Smooth muscle cell (in vitro differentiated cells): ENCODE data around the gene CHID1. TPM values are rescaled to one million over a fixed set of nuclear protein-coding genes. Genes with fewer than 3 reads are reported as not detected.

Experiments
- DNase-seq: peaks from one replicate; lab custom pipeline; 2025; ENCODE audit not compliant: unreplicated experiment; lab: John Stamatoyannopoulos, UW
- H2AFZ ChIP-seq: fragments of 200-600 bp; sonication (generic); 2 replicates; pipeline ENCODE4 v1.6.0; 2016; ENCODE audit warnings: antibody characterized with exemption, low read depth, mild to moderate bottlenecking
- H3F3A ChIP-seq: fragments of 200-600 bp; sonication (generic); 2 replicates; pipeline ENCODE4 v1.6.0; 2017; ENCODE audit warnings: antibody characterized with exemption, low read depth
- H3K27ac ChIP-seq: fragments of 200-600 bp; sonication (generic); 2 replicates; pipeline ENCODE4 v1.5.1; 2016; ENCODE audit warnings: low read depth, mild to moderate bottlenecking
- H3K27me3 ChIP-seq: fragments of 200-600 bp; sonication (generic); 2 replicates; pipeline ENCODE4 v1.6.1; 2016; ENCODE audit warnings: low read depth, mild to moderate bottlenecking
- H3K36me3 ChIP-seq: fragments of 200-600 bp; sonication (generic); 2 replicates; pipeline ENCODE4 v1.5.1; 2016; ENCODE audit warnings: low read depth
- H3K4me1 ChIP-seq: fragments of 200-600 bp; sonication (generic); 2 replicates; pipeline ENCODE4 v1.5.1; 2016; ENCODE audit warnings: low read depth
- H3K4me2 ChIP-seq: fragments of 200-600 bp; sonication (generic); 2 replicates; pipeline ENCODE4 v1.6.0; 2016; ENCODE audit warnings: mild to moderate bottlenecking
- H3K4me3 ChIP-seq: fragments of 200-600 bp; sonication (generic); 2 replicates; pipeline ENCODE4 v1.5.1; 2016; ENCODE audit warnings: mild to moderate bottlenecking
- H3K79me2 ChIP-seq: fragments of 200-600 bp; sonication (generic); 2 replicates; pipeline ENCODE4 v1.6.0; 2016; ENCODE audit warnings: low read depth, mild to moderate bottlenecking
- H3K9ac ChIP-seq: fragments of 200-600 bp; sonication (generic); 2 replicates; pipeline ENCODE4 v1.6.0; 2016; ENCODE audit warnings: low read depth
- H3K9me3 ChIP-seq: fragments of 200-600 bp; sonication (generic); replicated peaks from 2 replicates; pipeline ENCODE4 v1.5.1; 2016; ENCODE audit warnings: low read depth
- H4K20me1 ChIP-seq: fragments of 200-600 bp; sonication (generic); 2 replicates; pipeline ENCODE4 v1.6.0; 2016; ENCODE audit warnings: low read depth
- WGBS: methylation state at CpG from one replicate; pipeline ENCODE4 v1.1.7; 2016; ENCODE audit warnings: low lambda C conversion rate; 5-methylcytosine and 5-hydroxymethylcytosine counted together
- polyA plus RNA-seq: library from polyadenylated mRNA; unstranded; fragments of >200 nt; fragmentation: Nextera tagmentation; extraction: Ambion mirVana; gene quantifications from 2 replicates; pipeline ENCODE4 v1.2.1, GENCODE V29; 2016
- total RNA-seq: library from RNA; depleted of rRNA; stranded (reverse); fragments of >200 nt; gene quantifications from 2 replicates; pipeline ENCODE4 v1.2.3, GENCODE V29; 2014
- TF ChIP-seq, protein P1 (sequence below): fragments of 200-600 bp; sonication (generic); IDR thresholded peaks from 2 replicates; pipeline ENCODE4 v1.5.1; 2017; ENCODE audit warnings: borderline replicate concordance, mild to moderate bottlenecking, antibody characterized with exemption; ENCODE audit not compliant: insufficient read depth, poor library complexity, severe bottlenecking

Gene CHID1
- total and polyA plus RNA-seq, 2 experiments from 2014 or later = 54.3 to 181 TPM

DNA sequence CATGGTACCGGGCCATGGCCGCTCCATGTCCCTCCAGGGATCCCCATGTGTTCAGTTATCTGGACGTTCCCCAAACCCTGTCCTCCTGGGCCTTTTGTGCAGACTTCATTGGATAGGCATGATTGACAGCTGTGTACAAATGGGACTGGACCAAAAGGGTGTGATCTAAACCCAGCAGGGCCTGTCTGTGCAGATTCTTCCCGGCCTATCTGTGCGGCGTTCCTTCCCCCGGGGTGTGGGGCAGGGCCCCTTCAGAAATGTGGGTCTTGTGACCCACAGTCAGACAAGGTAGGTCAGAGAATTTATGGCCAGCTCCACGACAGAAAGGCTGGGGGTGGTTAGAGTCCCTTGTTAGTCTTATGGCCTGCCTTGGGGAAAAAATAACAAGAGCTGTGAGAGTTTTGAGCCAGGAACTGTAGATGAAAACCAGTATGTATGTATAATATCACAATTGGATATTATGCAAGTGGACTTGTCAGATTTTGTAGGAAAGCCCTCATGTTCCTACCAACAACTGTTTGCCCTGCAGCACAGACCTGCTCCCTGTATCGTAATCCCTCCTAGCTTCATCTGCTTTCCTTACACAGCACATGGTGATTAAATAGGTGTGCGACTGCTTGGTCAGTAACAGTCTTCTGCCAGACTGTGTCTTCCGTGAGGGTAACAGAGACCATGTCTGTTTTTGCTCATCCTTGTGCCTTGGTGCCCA is 46.8 kb upstream of the CHID1 start:
- Histone ChIP-seq H3K4me1 (peaks cover 18% of the 10 kb centered on the region), H3K9ac (peak overlapping the region; percentile 41), H4K20me1 (peaks cover 84% of the 10 kb centered on the region), H3K9me3 (no peaks in the 10 kb centered on the region), H3K79me2 (peaks cover 67% of the 10 kb centered on the region), H3K4me3 (no peak overlapping the region), H3K27ac (peak overlapping the region; percentile 72), H3F3A (no peaks in the 10 kb centered on the region), H2AFZ (no peak overlapping the region), H3K4me2 (no peak overlapping the region), H3K27me3 (no peaks in the 10 kb centered on the region), H3K36me3 (no peaks in the 10 kb centered on the region)
- DNase-seq = no peak
- TF ChIP-seq, protein P1, sequence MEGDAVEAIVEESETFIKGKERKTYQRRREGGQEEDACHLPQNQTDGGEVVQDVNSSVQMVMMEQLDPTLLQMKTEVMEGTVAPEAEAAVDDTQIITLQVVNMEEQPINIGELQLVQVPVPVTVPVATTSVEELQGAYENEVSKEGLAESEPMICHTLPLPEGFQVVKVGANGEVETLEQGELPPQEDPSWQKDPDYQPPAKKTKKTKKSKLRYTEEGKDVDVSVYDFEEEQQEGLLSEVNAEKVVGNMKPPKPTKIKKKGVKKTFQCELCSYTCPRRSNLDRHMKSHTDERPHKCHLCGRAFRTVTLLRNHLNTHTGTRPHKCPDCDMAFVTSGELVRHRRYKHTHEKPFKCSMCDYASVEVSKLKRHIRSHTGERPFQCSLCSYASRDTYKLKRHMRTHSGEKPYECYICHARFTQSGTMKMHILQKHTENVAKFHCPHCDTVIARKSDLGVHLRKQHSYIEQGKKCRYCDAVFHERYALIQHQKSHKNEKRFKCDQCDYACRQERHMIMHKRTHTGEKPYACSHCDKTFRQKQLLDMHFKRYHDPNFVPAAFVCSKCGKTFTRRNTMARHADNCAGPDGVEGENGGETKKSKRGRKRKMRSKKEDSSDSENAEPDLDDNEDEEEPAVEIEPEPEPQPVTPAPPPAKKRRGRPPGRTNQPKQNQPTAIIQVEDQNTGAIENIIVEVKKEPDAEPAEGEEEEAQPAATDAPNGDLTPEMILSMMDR = no peak
- WGBS = 79% methylated on average over 11 of the region's 11 CpGs

DNA sequence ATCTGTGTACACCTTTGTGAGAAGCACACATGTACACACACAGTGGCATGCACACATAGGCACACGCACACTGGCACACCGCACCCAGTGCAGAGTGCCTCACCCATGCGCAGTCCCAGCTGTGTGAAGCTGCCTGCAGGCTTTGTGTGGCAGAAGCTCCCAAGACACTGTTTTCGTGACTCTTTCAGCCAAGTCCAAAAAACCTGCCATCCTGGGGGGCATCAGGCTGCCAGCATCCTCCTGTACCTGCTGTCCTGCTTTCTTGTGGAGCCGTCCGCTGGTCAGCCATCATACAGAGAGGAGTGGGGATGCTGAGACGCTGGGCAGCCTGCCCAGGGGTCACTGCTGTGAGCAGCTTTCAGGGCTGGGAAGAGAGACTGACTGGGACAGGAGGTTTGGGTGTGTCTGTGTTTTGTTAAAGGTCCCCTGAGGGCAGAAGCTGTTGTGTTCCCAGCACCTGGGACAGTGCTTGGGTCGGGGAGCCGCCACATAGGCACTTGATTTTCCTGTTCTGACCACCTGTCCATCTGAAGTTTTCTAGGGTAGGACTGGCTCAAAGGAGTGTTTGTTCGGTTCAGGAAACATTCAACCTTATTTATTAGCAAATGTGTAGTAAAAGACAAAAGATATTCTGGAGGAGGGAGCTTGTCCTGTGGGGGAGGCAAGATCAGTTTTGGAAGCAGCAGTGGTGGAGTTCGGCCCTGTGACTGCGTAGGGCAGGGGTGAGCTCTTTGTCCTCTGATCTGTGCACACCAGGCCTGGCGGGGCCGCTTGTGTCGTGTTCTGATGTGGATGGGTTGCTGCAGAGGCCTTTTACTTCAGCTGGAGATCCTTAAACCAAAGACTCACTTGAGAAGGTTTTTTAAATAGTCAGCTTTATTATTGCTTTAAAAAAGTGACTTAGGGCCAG is 44.8 kb upstream of the CHID1 start:
- peak overlapping the region; percentile 28 for H3K9ac ChIP-seq
- H3K4me3 ChIP-seq = no peak overlapping the region
- H3K9me3 ChIP-seq = no peaks in the 10 kb centered on the region
- no peaks in the 10 kb centered on the region for H3K36me3 ChIP-seq
- no peak overlapping the region for H3K4me2 ChIP-seq
- H3K27me3 ChIP-seq = no peaks in the 10 kb centered on the region
- H3F3A ChIP-seq = no peaks in the 10 kb centered on the region
- no peak for DNase-seq
- H3K4me1 ChIP-seq = peaks cover 25% of the 10 kb centered on the region
- H4K20me1 ChIP-seq = peaks cover 99% of the 10 kb centered on the region
- TF ChIP-seq, protein P1 = no peak
- no peak overlapping the region for H2AFZ ChIP-seq
- no peak overlapping the region for H3K27ac ChIP-seq
- WGBS = 79% methylated on average over 15 of the region's 15 CpGs
- H3K79me2 ChIP-seq = peaks cover 87% of the 10 kb centered on the region

DNA sequence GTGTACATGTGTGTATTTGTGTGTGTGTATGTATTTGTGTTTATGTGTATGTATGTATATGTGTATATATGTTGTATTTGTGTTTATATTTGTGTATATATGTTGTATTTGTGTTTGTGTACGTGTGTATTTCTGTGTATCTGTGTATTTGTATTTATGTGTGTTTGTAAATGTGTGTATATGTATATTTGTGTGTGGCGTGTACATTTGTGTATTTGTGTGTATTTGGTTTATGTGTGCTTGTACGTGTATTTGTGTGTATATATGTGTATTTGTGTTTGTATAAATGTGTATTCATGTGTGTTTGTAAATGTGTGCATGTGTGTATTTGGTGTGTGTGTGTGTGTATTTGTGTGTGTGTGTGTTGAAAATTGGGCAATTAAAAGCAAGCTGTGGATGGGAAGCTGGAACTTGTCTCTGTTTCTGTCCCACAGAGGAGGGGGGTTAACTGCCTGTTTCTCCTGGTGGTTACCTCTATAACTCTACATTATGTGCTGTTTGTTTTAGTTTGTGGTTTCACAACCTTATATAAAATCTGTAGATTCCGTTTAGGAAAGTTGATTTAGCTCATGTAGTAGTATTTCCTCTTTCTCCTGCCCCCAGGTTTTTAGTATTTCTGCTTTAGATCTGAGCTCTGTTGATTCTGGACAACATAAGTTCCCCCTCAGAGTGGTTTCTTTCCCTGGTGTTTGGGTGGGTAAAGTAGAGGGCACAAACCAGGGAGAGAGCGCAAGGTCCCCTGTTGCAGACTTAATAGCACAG is 44.0 kb upstream of the CHID1 start:
- Histone ChIP-seq H2AFZ (no peak overlapping the region), H3K27ac (no peak overlapping the region), H3K9ac (no peak overlapping the region), H4K20me1 (peaks cover 97% of the 10 kb centered on the region), H3F3A (no peaks in the 10 kb centered on the region), H3K36me3 (no peaks in the 10 kb centered on the region), H3K79me2 (peaks cover 90% of the 10 kb centered on the region), H3K27me3 (no peaks in the 10 kb centered on the region), H3K4me1 (peaks cover 25% of the 10 kb centered on the region), H3K4me2 (no peak overlapping the region), H3K9me3 (no peaks in the 10 kb centered on the region), H3K4me3 (no peak overlapping the region)
- TF ChIP-seq, protein P1 = no peak
- no peak for DNase-seq
- WGBS = 94% methylated on average over 5 of the region's 5 CpGs
